Brain pericyte (primary cell): ENCODE data around the gene TCP1.
"Not testable (repeated sequence)": the region's sequence is repeated elsewhere in the genome, so short reads cannot be mapped to it uniquely, and the experiment has no call there.

Experiments
- DNase-seq: peaks from one replicate; pipeline ENCODE4 v3.0.0-alpha.2; 2012; ENCODE audit warnings: low read depth, low spot score

The TCP1 gene

GRCh38 chr6:159817951-159818739 is 28.7 kb upstream of the TCP1 start:
- no peak for DNase-seq

GRCh38 chr6:159816775-159817174 is 27.4 kb upstream of the TCP1 start:
- DNase-seq: not testable (repeated sequence)

GRCh38 chr6:159815410-159815809 is 26.0 kb upstream of the TCP1 start:
- DNase-seq: no peak

GRCh38 chr6:159813781-159814180 is 24.4 kb upstream of the TCP1 start:
- no peak for DNase-seq

- no peak for DNase-seq
Observed at GRCh38 chr6:159809149-159809548, 19.7 kb upstream of the TCP1 start.

- no peak for DNase-seq
Observed at GRCh38 chr6:159808647-159809046, 19.2 kb upstream of the TCP1 start.

GRCh38 chr6:159807150-159807858 is 17.9 kb upstream of the TCP1 start:
- DNase-seq: no peak

GRCh38 chr6:159806021-159806458 is 16.6 kb upstream of the TCP1 start:
- no peak for DNase-seq

GRCh38 chr6:159805440-159806020 is 16.1 kb upstream of the TCP1 start:
- DNase-seq: no peak

- DNase-seq: no peak
Observed at GRCh38 chr6:159804504-159804903, 15.1 kb upstream of the TCP1 start.

- DNase-seq: no peak
Observed at GRCh38 chr6:159801935-159802334, 12.5 kb upstream of the TCP1 start.

- no peak for DNase-seq
Observed at GRCh38 chr6:159800141-159800865, 10.9 kb upstream of the TCP1 start, which contains the start of gene PNLDC1. TSS of gene PNLDC1 (plus strand) at chr6:159800276. CDS start at chr6:159800308, 32 bp downstream.

- DNase-seq: no peak
Observed at GRCh38 chr6:159797554-159797953, 8.2 kb upstream of the TCP1 start.

- DNase-seq: not testable (repeated sequence)
Observed at GRCh38 chr6:159794976-159795375, 5.6 kb upstream of the TCP1 start.

- DNase-seq: no peak
Observed at GRCh38 chr6:159790956-159791598, 1.7 kb upstream of the TCP1 start.

GRCh38 chr6:159790149-159790955 is 950 bp upstream of the TCP1 start, which contains the start of gene MRPL18:
TSS of gene MRPL18 (plus strand) at chr6:159790467. CDS start at chr6:159790588, 121 bp downstream.
- DNase-seq: peak; percentile 95

GRCh38 chr6:159788753-159789376 is 537 bp downstream of the TCP1 start:
- DNase-seq: no peak

- DNase-seq: no peak
Observed at GRCh38 chr6:159788276-159788675, 1.1 kb downstream of the TCP1 start.

- no peak for DNase-seq
Observed at GRCh38 chr6:159778542-159779103, 10.8 kb downstream of the TCP1 start.

GRCh38 chr6:159778131-159778530 is 11.3 kb downstream of the TCP1 start:
- DNase-seq: no peak
